Activated CD4-positive, alpha-beta T cell treated with anti-CD3 and anti-CD28 coated beads, Interleukin-2, Interleukin-4, amounts not matched to agents 100 ng/mL and 50 ng/mL, durations not matched to agents 16 hours and 8 hours (primary cell): Measurements from ENCODE around the gene PACRG.
"Not testable (repeated sequence)": the region's sequence is repeated elsewhere in the genome, so short reads cannot be mapped to it uniquely, and the experiment has no call there.

ENCODE experiments used
- DNase-seq: peaks from one replicate; pipeline ENCODE4 v3.0.0-alpha.2; 2020; ENCODE audit warnings: low spot score

PACRG gene

DNA sequence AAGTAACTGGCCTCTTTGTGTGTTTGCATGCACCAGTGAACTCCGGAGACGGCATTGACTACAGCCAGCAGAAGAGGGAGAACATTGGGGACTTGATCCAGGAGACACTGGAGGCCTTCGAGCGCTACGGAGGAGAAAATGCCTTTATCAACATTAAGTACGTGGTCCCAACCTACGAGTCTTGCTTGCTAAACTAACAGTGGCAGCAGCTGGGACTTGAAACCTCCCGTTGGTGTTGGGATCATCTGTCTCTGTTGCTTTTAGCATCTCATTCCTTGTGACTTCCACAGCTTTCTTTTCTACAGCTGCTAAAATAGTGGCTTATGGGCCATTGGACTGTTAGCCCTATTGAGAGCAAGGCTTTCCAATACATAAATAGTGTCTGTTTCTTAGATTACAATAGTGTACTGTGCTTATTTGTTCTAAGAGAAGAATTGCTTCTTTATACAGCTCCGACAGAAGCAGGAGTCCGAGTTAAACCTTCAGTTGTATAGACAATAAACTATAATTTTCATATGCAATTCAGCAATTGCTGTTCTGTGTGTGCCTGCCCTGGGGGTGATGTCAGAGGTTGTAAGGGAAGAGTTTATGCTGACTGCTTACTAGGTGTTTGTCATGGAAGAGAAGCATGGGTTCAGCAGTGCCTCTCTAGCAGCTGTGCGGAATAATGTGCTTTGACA lies 587.2 kb downstream of the PACRG start:
- DNase-seq: no peak

DNA sequence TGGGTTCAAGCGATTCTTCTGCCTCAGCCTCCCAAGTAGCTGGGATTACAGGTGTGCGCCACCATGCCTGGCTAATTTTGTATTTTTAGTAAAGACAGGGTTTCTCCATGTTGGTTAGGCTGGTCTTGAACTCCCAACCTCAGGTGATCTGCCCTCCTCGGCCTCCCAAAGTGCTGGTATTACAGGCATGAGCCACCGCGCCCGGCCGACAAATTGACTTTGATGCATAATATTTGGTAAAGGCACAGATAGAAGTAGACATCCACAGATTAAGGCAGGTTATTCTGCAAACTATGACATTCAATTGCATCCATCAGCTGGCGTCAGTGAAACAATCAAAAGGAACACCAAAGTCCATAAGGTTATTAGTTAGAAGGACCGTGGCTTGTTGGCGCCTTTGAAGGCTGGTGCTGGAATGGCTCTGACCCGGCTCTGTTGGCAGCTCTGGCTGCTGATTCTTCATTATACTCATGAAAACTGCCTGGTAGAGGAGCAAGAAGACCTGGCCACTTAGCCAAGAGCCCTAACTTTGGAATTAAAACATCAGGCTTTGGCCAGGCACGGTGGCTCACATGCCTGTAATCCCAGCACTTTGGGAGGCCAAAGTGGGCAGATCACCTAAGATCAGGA lies 589.2 kb downstream of the PACRG start:
- not testable (repeated sequence) for DNase-seq

DNA sequence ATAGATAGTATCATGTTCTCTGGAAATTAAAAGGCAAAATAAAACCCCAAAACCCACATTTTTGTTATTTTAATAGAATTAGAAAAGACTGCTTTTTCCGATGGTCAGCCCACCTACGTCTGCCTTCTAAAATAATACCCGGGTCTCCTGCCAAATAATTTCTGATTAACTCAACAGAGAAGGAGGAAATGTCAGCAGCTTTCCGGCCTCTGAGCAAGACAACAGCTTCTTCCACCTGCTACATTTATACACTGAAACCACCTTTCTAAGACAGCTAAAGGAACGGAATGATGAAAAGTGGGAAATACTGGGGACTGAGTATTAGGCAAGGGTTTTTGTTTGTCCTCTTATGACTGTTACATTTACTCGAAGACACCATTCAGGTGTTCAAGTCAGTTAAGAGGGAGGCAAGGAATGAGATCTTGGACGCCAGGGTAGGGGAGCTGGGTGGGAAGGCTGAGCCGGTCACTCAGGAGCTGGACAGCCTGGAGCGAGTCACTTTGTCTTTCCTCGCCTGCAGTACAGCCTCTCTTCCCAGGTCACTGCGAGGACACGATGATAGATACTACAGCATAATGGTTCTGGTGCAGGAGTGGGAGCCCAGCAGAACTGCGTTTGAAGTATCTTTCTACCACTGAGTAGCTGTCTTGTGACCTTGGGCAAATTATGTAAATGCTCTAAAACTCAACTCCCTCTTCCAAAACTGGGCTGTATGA lies 590.5 kb downstream of the PACRG start:
- DNase-seq: no peak

DNA sequence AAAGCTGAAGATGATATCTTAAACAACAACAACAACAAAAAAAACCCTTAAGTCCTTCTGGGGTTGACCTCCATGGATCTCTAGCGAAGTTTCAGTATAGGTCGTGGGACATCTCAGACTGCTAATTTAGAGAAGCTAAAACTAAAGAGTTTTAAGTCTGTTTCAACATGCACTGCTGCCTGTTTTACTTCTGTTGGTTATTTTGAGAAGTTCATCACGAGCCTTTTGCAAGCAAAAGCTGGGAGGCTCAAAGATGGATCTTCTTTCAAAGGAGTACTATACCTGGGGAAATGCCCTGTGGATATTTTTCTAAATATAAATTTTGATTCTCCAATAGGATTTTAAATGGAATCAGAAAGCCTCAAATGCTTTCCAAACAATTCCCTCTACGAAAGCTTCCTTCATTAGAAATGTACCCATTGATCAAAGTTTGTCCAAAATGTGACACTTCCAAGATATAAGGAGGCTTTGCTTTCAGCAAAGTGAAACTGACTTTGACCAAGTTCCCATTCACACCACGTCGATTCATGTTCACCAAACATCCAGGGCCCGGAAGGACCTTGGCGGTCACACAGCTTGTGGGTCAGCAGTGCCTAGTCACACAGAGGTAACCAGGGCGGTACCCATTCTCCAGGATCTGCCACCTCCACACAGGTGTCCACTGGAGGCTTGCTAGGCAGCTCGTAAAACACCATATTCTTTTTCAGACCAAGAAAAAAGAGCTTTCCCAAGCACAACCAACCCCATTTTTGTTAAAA lies 592.0 kb downstream of the PACRG start:
- no peak for DNase-seq

DNA sequence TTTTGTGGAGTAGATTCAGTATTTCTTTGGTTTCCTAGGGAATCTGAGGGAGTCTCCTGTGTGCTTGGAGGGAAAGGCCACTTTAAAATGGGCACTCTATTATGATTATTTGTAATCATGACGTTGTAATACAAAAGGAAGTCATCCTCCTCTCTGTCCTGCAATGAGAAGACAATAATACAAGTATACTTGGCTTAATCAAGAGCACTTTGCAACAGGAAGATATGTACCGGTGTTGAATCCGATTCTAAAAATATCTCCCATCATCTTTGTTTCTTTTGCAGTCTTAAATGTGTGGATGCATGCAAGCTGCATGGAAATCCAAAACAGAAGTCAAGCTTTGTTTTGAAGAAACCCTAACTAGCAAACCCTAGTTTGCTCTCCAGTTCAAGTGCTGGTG lies 592.6 kb downstream of the PACRG start:
- no peak for DNase-seq

DNA sequence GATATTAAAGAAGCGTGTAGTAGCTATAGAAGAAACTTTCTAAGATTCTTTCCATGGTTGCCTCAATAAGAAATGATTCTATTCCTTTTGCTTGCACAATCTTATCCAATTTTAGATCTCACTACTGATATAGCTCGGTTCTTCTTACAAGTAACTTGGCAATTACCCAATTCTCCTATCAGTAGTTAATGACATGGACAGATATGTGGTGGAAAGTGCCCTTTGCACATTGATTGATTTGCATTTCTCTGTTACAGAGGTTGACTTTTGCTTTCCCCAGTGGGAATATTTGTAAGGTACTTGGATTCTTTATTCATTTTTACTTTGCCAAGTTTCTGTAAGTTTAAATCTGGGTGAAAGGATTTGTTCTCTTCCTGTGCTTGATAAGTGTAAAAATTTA lies 593.0 kb downstream of the PACRG start:
- DNase-seq: no peak

DNA sequence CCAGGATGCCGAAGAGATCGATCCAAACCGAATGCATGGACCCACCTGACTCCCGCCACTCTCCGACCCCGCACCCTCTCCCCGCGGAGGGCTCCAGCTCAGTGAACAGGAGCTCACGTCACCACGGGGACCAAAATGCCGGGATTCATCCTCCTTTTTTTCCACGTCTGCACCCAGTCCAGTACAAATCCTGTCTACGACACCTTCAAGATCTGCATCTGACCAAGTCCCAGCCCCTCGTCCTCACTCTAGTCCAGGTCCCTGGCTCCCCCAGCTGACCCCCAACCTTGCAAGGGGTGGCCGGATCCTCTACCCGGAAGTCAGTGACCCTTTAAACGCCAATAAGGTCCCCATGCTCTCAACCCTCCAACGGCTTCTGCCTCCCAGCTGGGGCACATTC lies 593.9 kb downstream of the PACRG start:
- DNase-seq: no peak

DNA sequence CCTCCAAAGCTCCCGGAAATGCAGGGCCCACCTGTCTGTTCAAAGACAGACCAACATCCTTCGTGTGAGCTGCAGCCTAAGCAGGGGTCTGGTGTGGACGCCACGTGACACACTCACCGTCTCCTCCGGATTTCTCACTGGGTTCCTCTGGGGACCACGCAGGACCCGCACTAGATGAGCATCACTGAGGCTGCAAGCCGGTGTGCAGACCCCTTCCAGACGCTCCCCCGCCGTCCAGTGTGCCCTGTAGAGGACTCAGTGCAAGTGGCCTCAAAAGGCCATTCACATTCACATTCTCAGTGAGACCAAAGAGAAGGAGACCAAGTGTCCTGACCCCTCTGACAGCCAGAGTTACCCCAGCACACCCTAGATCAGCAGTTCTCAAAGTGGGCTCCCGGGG lies 595.5 kb downstream of the PACRG start:
- DNase-seq: no peak

DNA sequence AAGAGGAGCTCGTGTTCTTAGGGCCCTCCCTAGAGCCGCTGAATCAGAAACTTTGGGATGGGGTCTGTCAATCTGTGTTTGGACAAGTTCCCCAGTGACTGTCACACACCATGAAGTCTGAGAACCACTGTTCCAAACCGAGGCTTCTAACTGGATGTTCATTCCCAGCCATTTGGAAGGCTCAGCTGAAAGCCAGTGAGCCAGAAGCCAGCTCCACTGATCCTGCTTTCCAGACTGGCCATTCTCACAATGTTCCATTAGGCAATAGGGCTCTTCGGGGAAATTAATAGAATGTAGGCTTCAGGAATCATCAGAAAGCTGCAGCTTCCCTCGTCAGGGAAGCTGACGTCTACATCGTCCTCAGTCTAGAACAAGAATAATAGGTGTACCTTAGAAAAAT lies 595.9 kb downstream of the PACRG start:
- DNase-seq: no peak

DNA sequence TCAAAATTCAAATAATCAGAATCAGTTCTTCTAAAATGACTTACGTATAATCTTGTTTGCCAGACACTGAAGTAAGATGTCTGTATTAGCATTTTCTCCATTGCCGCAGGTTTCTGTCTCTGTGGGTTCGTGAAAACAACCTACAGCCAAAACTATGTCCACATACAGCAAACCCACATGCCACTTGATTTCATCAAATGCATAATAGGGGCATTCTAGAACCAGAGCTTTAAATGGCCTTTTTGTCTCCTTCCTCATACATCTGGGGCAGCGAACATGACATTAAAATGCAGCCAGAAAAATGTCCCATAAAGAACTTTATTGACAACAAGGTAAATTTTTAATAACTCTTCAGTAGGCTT lies 596.5 kb downstream of the PACRG start:
- DNase-seq: no peak

DNA sequence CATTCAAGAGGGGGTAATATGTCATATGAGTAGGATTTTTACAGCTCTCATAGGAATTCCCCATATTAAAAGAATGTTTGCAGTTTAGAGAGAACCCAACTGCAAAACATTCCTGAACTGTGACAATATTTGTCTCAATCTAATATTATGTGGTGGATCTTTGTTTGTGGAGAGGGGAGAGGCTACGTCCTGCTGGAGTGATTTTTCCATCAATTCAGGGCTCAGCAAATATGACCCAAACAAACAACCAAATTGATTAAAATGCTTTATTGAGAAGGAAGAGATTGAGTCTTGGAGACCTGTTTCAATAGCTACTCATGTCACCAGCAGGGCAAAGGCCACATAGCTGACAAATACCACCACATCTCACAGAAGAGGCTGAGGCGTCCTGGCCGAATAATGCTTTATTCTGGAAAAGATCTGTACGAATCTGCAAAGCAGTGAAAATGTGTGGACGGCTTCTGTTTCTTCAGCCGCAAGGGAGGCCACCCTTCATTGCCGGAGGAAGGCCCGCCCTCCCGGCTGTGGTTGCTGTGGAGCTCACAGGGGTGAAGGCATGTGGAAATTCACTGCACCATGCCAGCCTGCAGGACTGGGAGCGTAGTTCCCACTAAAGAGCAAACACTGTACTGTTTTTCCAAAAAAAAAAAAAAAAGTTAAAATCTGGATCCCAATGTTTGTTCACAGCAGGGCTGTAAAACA lies 597.1 kb downstream of the PACRG start:
- DNase-seq: no peak

DNA sequence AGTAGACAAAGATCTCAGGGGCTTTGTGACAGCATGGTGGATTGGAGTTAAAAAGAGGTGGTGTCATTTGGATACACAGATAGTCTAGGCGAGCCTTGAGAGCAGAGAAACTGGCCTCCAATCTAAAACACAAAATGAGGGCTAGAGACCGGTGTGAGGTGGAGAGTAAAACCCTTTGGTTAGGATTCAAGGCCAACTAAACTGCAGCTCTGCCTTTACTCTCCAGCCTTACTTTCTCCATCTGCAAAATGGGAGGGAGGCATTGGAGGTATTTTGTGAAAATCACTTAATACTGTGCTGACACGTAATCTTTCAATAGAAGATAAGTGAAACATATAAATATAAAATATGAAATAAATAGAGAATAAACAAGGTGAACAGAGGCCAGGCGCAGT lies 597.6 kb downstream of the PACRG start:
- DNase-seq: no peak

DNA sequence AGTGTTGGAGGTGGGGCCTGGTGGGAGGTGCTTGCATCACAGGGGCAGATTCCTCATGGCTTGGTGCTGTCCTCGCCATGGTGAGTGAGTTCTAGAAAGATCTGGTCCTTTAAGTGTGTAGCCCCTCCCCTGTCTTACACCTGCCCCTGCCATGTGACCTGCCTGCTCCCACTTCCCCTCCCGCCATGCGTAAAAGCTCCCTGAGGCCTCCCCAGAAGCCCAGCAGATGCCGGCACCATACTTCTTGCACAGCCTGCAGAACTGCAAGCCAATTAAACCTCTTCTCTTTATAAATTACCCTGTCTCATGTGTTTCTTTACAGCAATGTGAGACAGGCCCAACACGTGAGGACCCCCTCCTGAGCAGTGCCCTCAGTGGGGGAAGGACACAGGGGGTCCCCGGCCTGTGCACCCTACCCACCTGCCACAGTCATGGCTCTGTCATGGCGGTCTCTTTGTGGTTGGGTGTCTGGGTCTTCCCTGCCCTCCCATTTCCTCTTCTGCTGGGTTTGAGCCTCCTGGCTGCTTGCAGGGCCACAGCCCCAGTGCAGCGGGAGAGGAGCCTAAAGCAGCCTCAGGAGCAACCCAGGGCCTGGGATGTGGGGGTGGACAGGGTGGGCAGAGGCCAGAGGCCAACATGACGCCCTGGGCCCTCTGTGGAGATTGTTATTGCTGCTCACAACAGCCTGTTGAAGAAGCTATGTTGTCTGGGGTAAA lies 599.5 kb downstream of the PACRG start:
- no peak for DNase-seq

DNA sequence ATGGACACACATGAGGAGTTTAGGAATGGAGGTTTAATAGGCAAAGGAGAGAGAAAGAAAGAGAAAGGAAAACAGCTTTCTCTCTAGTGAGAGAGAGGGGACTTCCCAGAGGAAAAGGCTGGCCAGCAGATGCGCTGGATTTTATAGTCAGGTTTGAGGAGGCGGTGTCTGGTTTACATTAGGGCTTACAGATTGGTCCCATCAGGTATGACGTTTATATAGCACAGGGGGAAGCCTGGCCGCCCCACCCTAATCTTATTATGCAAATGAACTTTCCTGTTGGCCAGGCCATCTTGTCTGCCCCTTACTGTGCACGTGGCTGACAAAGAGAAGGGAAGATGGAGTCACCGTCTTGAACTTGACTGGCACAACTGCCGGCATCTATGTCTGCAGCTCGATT lies 600.1 kb downstream of the PACRG start:
- no peak for DNase-seq

DNA sequence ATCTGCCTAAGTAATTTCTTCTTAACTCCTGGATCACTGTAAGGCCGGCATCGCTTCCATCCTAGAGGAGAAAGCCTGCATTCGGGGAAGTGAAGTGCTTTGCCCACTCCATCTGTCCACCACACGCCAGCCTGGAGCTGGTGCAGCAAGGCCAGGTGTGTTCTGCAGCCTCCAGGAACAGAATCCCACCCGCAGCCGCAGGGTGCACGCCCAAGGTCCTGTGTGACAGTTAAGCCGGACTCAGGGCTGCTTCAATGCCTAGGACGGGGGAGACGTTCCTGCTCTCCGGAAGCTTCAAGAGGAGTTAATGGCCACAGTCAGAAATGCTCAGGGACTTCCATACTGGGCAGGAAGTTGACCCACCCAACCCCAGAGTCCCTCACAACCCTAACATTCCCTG lies 600.6 kb downstream of the PACRG start:
- DNase-seq: no peak

DNA sequence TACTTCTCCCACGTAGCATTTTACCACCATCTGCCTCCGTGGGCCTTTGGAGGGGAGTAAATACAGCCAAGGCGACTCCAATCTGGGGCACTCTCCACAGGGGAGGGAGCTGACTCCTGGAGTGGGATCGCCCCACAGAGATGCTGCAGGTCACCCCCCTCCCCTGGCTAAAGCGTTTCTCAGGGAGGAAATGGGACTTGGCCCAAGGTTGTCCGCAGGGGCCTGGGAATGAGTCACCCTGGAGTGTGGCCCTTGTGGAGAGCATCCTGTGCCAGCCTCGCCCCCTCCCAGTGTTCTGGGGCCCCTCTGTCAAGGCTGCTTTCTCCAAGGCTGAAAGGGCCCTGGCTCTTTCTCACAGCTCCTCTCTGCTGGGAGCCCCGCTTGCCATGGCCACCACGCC lies 602.2 kb downstream of the PACRG start:
- no peak for DNase-seq

DNA sequence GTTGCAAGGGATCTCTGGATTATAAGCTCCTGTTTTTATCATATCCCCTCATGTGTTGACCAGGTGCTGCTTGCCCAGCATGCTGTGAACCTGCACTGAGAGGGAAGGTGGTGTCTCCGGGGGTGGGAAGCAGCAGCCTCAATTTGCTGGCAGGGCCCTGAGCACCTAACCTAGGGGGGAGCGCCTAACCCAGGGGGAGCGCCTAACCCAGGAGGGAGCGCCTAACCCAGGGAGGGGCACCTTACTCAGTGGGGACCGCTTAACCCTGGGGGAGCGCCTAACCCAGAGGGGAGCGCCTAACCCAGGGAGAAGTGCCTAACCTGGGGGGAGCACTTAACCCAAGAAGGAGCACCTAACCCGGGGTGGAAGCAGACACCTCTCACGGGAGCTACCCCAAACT lies 603.5 kb downstream of the PACRG start:
- no peak for DNase-seq

DNA sequence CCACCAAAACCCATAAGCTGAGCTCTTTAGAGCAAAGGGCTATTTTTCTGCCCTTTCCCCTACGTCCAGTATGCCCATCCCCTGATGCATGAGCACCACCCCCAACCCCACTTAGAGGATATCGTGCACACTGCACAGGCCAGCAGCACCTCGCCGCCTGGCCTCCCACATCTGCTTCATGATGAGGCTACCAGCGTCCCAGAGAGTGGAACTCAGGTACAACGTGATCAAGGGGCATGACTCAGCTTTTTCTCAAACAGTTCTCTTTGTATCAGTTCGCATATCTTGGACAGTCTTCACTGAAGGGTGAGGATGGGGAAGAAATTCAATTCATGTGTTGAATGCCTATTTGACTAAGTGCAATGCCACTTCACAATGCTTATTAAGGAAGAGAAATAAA lies 604.8 kb downstream of the PACRG start:
- no peak for DNase-seq

DNA sequence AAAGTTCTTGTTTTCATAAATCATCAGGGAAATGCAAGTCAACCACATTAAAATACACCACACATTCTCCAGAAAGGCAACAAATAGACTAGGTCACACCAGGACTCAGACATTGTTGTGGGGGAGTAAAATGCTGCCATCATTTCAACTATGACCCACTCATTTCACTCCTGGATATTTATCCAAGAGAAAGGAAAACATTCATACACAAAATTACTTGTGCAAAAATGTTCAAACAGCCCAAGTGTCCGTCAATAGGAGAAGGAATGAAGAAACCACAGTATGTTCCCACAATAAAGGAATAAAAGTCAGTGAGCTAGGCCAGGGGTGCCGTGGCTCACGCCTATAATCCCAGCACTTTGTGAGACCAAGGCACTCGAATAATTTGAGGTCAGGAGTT lies 605.3 kb downstream of the PACRG start:
- DNase-seq: no peak

DNA sequence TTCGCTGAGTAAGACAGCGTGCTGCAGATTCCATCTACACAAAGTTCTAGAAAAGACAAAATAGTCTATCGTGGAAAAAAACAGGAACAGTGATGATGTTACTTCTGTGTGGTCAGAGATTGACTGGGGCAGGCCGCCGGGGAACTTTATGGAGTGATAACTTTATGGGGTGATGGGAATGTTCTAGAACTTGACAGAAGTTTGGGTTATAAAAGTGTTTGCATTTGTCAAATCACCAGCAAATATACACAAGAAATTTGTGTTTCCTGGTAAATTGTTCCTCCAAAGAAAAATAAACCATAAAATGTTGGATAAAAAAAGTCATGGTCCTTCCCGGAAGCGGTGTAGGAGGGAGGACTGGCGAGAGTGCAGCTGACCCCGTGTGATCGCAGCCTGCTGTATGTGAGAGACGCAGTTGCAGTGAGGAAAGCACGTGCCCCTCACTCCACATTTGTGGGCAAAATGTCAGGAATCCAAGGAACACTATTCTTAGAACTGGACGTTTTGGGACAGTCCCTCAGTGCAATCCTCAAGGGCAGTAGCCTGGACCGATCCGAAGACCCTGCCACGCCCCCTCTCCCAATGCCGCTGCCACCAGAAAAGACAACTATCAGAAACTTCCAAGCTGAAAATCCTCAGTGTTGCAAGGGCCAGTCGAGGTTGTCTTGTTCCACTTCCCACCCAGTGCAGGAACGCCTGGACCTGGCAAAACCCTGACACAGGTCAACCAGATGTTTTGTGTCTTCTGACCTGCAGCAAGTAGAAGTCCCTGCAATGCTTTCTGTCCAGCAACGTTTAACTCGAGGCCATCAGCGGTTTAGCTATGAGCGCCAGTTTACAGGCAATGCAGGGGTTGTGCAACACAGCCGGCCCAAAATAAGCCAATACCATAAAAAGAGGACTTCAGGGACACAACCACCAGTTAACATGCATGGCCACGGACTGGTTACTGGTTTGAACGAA lies 606.2 kb downstream of the PACRG start:
- DNase-seq: no peak
